ENCODE results near the gene KCTD17.
A peak's percentile ranks its signal among the peaks of the same experiment; 100 is the strongest.

KCTD17 gene

GRCh38 chr22:37107816-37108621 is 56.5 kb downstream of the KCTD17 start:
- DNase-seq = no peak

GRCh38 chr22:37109242-37109917 is 57.8 kb downstream of the KCTD17 start, which contains the start of gene TMPRSS6:
Gene TMPRSS6 (minus strand): TSS chr22:37109713. CDS start chr22:37103417, 6,296 bp downstream.
- peak; percentile 26 for DNase-seq

- DNase-seq = no peak
Observed at GRCh38 chr22:37111156-37111717, 59.7 kb downstream of the KCTD17 start.

- DNase-seq = no peak
Observed at GRCh38 chr22:37112084-37112728, 60.7 kb downstream of the KCTD17 start.

Data from NCI-H1092 treated with DMSO at 0.1 percent for 48 hours (cell line).